GM19043 (cell line): ENCODE results near the gene AFG3L2.

ENCODE experiments used
- ATAC-seq: cut with Tn5 transposase; IDR thresholded peaks from one replicate; pipeline ENCODE4 v1.9.1; 2021; ENCODE audit warnings: low read depth; ENCODE audit not compliant: unreplicated experiment

AFG3L2 gene

DNA sequence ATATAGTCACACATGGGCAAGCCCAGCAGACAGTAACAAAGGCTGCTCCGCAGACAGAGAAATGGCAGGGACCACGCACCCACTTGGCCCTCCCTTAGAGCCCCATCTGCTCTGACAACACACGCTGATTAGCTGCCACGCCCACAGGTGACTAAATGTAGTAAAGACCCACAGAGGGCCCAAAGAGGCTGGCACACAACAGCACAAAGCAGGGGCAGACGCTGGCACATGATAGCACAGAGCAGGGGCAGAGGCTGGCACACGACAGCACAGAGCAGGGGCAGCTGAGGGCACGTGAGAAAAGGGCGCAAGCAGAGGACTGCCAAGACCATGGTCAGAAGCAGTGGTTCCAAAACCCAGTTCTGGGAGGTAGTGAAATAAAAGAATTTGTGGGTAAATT is 10.6 kb downstream of the AFG3L2 start:
- no peak for ATAC-seq

DNA sequence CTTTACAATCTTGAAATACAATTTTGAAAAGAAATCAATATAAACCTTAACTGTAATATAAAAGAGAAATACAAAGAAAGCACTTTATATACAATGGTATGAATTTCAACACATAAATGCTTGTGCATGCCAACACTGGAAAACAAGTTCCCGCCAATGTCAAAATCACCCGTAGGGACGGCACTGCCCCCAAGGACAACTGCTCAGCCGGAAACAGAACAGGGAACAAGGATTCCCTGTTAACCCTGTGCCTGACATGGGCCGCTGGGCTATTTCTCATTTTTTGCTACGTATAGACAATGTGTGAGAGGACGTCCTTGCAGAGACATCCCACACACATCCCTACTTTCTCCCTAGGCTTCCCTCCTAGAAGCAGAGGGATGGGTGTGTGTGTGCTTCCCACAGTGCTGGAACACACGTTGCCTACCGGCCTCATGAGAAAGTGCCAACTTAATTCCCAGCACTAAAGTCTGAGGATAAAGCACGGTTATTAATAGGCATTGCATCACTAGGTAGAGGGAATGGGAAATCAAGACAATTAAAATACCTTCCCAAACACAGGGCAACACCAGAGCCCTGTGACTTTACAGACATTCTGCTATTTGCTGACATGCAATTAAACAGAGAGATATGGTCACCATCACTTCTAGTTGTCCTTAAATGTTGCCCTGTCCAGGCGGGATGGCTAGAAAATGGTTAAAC is 14.4 kb downstream of the AFG3L2 start:
- ATAC-seq = no peak

GRCh38 chr18:12361770-12362378 is 15.2 kb downstream of the AFG3L2 start:
- no peak for ATAC-seq

DNA sequence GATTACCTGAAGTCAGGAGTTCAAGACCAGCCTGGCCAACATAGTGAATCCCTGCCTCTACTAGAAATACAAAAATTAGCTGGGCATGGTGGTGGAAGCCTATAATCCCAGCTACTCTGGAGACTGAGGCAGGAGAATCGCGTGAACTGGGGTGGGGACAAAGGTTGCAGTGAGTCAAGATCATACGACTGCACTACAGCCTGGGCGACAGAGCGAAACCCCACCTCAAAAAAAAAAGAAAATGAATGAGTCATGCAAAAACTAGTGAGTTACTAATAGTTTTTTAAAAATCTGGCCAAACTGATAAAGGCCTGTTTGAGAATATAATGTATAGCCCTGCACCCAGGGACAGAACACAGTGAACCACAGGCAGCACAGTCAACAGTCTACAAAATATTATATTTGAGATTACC is 17.5 kb downstream of the AFG3L2 start:
- no peak for ATAC-seq

DNA sequence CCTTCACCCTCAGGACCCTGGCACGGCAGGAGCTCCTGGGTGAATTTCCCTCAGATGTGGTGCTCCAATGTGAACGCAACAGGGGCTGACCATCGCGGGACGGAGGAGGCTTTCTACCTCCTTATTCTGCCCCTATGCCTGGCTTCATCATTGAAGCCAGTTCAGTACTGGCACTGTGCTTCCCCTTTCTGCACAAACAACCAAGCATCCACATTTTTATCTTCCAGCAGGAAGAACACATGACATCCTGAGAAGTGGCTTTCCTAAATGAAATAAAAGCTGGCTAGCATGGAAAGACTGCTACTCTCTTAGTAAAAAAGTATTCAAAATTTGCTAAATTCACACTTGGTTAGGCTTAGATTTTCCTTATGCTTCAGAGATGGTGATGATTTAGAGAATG is 24.8 kb downstream of the AFG3L2 start:
- no peak for ATAC-seq

DNA sequence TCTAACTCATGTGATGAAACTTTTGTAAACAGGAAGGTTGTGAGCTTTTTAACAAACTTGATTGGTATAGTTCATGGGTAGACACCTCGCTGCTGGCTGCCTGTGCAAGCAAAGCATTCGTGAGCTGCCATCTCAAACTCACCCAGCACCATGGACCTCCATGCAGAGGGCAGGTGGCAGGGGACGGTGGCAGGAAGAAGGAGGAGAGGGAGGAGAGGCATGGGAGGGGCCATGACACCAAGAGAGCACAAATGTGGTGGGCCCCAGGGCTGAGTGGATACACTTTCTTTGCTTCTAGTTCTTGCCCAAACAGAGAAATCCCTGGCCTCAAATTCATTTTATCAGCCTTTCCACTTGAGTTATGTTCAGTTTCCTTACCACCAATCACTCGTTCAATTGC is 29.1 kb downstream of the AFG3L2 start:
- ATAC-seq = no peak

DNA sequence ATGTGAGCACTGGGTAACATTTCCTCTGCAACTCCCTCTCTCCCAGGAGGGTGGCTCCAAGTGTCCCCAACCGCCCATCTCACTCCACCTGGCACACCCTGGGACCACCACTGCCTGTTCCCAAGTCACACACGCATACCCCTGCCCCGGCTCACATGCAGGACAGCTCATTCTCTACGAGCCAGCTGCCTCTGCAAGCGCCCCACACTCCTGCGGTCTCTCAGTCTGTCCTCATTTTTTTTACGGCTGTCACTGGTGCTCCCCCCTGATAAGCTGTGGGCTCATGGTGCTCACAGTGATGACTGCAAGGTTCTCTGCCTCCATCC is 30.8 kb downstream of the AFG3L2 start:
- no peak for ATAC-seq

- no peak for ATAC-seq
Observed at GRCh38 chr18:12345491-12346239, 31.4 kb downstream of the AFG3L2 start.

DNA sequence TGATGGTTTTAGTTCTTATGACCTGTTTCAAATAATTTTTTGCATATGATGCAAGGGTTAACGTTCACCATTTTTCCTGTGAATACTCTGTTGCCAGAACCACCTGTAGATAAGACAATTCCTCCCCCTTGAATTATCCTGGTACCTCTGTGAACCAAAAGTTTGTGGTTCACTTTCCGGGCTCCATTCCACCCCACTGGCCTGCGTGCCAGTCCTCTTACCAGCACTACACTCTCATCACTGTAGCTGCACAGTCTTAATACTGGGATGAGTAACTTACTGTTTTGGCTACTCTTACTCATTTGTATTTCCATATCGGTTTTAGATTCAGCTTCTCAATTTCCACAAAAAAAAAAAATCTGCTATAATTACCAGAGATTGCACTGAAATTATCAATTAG is 34.4 kb downstream of the AFG3L2 start:
- no peak for ATAC-seq

GRCh38 chr18:12340945-12341660 is 35.9 kb downstream of the AFG3L2 start:
- no peak for ATAC-seq

- no peak for ATAC-seq
Observed at GRCh38 chr18:12338382-12338781, 38.6 kb downstream of the AFG3L2 start.

DNA sequence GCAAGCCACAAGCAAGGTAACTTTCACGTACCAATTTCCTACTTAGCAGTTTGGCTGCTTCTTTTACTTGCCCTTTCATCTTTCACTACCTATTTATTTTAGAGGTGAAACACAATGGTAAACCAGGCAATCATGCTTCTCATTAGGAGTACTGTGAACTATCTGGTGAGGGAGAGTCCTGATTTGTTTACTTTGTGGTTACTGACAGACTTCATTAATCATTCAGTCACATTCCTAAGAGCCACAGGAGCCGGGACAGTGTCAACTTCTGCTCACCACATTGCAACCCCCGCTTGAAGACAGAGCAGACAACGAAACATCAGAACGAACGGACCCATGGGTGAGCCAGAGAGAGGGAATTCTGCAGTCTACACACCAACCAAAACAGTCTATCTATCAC is 40.1 kb downstream of the AFG3L2 start:
- no peak for ATAC-seq

DNA sequence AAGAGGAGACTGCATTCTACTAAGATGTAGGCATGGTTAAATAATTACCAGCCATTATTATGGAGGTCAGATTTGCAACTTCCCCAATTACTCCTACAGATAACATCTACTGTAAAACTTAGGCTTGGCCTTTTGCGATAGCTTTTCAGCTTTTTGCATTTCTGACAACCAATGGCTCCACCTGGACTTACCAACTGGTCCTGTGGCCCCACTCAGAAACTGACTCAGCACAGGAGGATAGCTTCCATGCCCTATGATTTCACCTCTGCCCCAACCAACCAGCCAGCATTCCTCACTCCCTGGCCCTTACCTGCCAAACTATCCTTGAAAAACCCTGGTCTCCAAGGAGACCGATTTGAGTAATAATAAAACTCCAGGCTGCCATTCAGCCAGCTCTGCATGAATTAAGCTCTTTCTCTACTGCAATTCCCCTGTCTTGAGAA is 40.8 kb downstream of the AFG3L2 start:
- no peak for ATAC-seq

GRCh38 chr18:12335503-12335902 is 41.5 kb downstream of the AFG3L2 start:
- ATAC-seq = no peak

- no peak for ATAC-seq
Observed at GRCh38 chr18:12334863-12335262, 42.2 kb downstream of the AFG3L2 start.

GRCh38 chr18:12334366-12334808 is 42.6 kb downstream of the AFG3L2 start:
- ATAC-seq = no peak

GRCh38 chr18:12333506-12334290 is 43.3 kb downstream of the AFG3L2 start:
- no peak for ATAC-seq

- no peak for ATAC-seq
Observed at GRCh38 chr18:12330766-12331165, 46.3 kb downstream of the AFG3L2 start.

DNA sequence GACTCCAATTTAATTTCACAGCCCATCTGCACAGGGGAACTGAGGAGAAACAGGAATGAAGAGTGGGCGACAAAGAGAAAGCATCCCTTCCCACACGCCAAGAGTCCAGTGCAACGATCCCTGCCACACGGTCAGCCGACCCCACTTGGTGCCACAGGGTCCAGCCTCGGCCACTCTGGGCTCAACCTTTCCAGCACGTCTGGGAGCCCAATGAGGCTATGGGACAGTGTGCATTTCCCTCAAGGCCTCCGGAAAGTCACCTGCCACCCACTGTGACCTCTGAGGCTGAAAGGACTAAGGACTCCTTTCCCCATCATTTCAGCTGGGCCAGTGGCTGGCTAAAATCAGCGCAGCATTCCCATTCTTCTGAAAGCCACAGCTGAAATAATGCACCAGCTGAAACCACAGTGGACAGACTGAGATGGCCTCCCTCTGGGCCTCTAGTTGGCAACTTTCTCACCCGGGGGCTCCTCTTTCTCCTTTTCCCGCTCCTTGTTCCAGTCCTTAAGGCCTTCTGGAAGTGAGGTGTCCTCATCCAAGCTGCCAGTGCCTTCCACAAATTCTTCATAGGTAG is 47.8 kb downstream of the AFG3L2 start:
- ATAC-seq = no peak

DNA sequence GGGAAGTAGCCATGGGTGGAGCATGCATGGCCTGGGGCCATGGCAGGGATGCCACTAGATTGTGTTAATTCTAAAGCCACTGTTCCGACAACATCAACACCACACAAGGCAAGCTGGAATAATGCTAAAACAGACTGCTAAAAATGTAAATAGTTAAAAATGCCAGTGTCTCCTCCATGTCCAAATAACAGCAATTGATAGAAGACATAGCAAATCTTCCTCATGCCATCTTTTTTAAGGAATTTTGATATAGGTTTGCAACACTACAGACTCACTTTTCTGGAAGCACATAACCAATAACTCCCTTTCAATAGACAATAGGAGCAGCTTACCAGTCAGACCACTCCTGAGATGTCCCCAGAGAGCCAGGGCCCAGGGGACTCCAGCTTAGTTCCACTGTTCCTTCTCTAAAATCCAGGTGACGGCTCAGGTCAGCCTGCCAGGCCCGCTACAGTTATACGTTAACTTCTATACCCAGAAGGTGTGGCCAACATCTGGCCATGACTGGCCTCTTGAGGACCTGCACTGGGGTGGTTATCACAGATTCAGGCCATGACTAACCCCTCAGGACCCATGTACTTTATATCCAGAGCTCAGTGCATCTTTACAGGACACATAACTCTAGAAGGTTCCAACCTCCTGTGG is 48.7 kb downstream of the AFG3L2 start:
- no peak for ATAC-seq
